Testis (tissue), 2 donors: Measurements from ENCODE around the gene CMKLR1.

Experiments used
- POLR2A ChIP-seq: fragments of 450-650 bp; IDR thresholded peaks from one replicate; pipeline ENCODE4 v1.6.1; 2017; ENCODE audit warnings: antibody characterized with exemption, mild to moderate bottlenecking, moderate library complexity
- TF ChIP-seq, protein P1 (sequence below), 3 experiments: fragments of 450-650 bp in 2 of 3; fragments of 200-600 bp in 1 of 3; sonication (generic) in 1 of 3; IDR thresholded peaks; one replicate each; pipeline ENCODE4 v1.5.1; 2016 to 2019; ENCODE audit warnings: antibody characterized with exemption in 3 of 3, mild to moderate bottlenecking in 2 of 3, moderate library complexity in 1 of 3

DNA sequence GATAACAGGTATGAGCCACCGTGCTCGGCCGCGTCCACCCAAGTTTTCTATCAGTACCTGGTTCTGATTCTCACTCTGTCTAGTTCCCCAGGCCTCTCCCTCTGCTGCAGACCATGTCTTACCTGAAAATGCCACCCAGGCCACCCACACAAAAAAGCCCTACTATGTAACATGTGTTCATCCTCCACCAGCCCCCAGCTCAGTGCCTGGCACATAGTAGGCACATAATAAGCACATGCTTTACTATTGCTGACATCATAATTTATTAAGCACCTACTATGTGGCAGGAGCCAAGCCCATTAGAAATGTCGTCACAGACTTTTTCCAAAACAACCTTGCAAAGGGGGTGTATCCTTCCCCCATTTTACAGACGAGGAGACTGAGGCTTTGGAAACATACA, 37.8 kb downstream of the CMKLR1 start:
- TF ChIP-seq, protein P1, sequence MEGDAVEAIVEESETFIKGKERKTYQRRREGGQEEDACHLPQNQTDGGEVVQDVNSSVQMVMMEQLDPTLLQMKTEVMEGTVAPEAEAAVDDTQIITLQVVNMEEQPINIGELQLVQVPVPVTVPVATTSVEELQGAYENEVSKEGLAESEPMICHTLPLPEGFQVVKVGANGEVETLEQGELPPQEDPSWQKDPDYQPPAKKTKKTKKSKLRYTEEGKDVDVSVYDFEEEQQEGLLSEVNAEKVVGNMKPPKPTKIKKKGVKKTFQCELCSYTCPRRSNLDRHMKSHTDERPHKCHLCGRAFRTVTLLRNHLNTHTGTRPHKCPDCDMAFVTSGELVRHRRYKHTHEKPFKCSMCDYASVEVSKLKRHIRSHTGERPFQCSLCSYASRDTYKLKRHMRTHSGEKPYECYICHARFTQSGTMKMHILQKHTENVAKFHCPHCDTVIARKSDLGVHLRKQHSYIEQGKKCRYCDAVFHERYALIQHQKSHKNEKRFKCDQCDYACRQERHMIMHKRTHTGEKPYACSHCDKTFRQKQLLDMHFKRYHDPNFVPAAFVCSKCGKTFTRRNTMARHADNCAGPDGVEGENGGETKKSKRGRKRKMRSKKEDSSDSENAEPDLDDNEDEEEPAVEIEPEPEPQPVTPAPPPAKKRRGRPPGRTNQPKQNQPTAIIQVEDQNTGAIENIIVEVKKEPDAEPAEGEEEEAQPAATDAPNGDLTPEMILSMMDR (IDR thresholded peaks at IDR 0.05): no peak
- TF ChIP-seq POLR2A: no peak
